ENCODE data around the gene RAB3GAP2. TPM values are rescaled to one million over a fixed set of nuclear protein-coding genes. Genes with fewer than 3 reads are reported as not detected.
"Not testable (repeated sequence)": the region's sequence is repeated elsewhere in the genome, so short reads cannot be mapped to it uniquely, and the experiment has no call there.

Gene RAB3GAP2
- total RNA-seq, 1 experiment from 2014 or later = 27.8 TPM

GRCh38 chr1:220182656-220183055, 89.6 kb downstream of the RAB3GAP2 start:
- no peaks in the 10 kb centered on the region for H3K27me3 ChIP-seq
- H3K27ac ChIP-seq = no peak overlapping the region; the same call in 1 of the 2 replicates
- H3K4me3 ChIP-seq = no peak overlapping the region
- no peak for DNase-seq
- H3K4me1 ChIP-seq = peaks cover 26% of the 10 kb centered on the region
- peaks cover 29% of the 10 kb centered on the region for H3K36me3 ChIP-seq
- H3K9me3 ChIP-seq (replicated peaks) = no peaks in the 10 kb centered on the region

GRCh38 chr1:220182111-220182510, 90.1 kb downstream of the RAB3GAP2 start:
- Histone ChIP-seq H3K27me3 (no peaks in the 10 kb centered on the region), H3K36me3 (peaks cover 29% of the 10 kb centered on the region), H3K4me3 (no peak overlapping the region), H3K4me1 (peaks cover 26% of the 10 kb centered on the region), H3K9me3 (replicated peaks) (no peaks in the 10 kb centered on the region), H3K27ac (no peak overlapping the region; the same call in 1 of the 2 replicates)
- DNase-seq = no peak

- Histone ChIP-seq H3K27ac (no peak overlapping the region), H3K36me3 (peaks cover 28% of the 10 kb centered on the region), H3K9me3 (replicated peaks) (no peaks in the 10 kb centered on the region), H3K27me3 (no peaks in the 10 kb centered on the region), H3K4me3 (no peak overlapping the region), H3K4me1 (no peaks in the 10 kb centered on the region)
- no peak for DNase-seq
Observed at GRCh38 chr1:220176540-220176939, 95.7 kb downstream of the RAB3GAP2 start.

- H3K4me3 ChIP-seq = no peak overlapping the region
- H3K9me3 ChIP-seq (replicated peaks) = no peaks in the 10 kb centered on the region; the same call in 1 of the 2 replicates
- DNase-seq = no peak
Observed at GRCh38 chr1:220170836-220171526, 101.3 kb downstream of the RAB3GAP2 start.

GRCh38 chr1:220169887-220170286, 102.4 kb downstream of the RAB3GAP2 start:
- not testable (repeated sequence) for DNase-seq; H3K4me3 ChIP-seq; H3K4me1 ChIP-seq; H3K27me3 ChIP-seq; H3K27ac ChIP-seq; H3K9me3 ChIP-seq (replicated peaks)
- peaks cover 56% of the 10 kb centered on the region for H3K36me3 ChIP-seq

More at GRCh38 chr1:220170836-220171526, 101.3 kb downstream of the RAB3GAP2 start:
- Histone ChIP-seq H3K27me3 (no peaks in the 10 kb centered on the region), H3K36me3 (peaks cover 45% of the 10 kb centered on the region), H3K27ac (no peak overlapping the region), H3K4me1 (no peaks in the 10 kb centered on the region)

- DNase-seq = no peak
- H3K9me3 ChIP-seq (replicated peaks) = no peaks in the 10 kb centered on the region; the same call in 1 of the 2 replicates
- peaks cover 7% of the 10 kb centered on the region for H3K4me1 ChIP-seq
- no peak overlapping the region for H3K27ac ChIP-seq
- H3K27me3 ChIP-seq = no peaks in the 10 kb centered on the region
- no peak overlapping the region for H3K4me3 ChIP-seq
- peaks cover 51% of the 10 kb centered on the region for H3K36me3 ChIP-seq
Observed at GRCh38 chr1:220166853-220167252, 105.4 kb downstream of the RAB3GAP2 start.

- Histone ChIP-seq H3K9me3 (replicated peaks) (no peaks in the 10 kb centered on the region; the same call in 1 of the 2 replicates), H3K27me3 (no peaks in the 10 kb centered on the region), H3K4me3 (no peak overlapping the region), H3K27ac (no peak overlapping the region), H3K36me3 (peaks cover 42% of the 10 kb centered on the region), H3K4me1 (peaks cover 7% of the 10 kb centered on the region)
- DNase-seq = no peak
Observed at GRCh38 chr1:220164517-220164916, 107.7 kb downstream of the RAB3GAP2 start.

- Histone ChIP-seq H3K9me3 (replicated peaks) (no peaks in the 10 kb centered on the region), H3K27me3 (no peaks in the 10 kb centered on the region), H3K4me1 (peaks cover 7% of the 10 kb centered on the region), H3K27ac (peak overlapping the region; percentile 43; the same call in 1 of the 2 replicates), H3K4me3 (no peak overlapping the region), H3K36me3 (peaks cover 39% of the 10 kb centered on the region)
- DNase-seq = peak; percentile 33 to 76
Observed at GRCh38 chr1:220164116-220164515, 108.1 kb downstream of the RAB3GAP2 start.

- Histone ChIP-seq H3K27me3 (no peaks in the 10 kb centered on the region), H3K36me3 (peaks cover 31% of the 10 kb centered on the region), H3K4me3 (no peak overlapping the region), H3K4me1 (peaks cover 7% of the 10 kb centered on the region), H3K9me3 (replicated peaks) (no peaks in the 10 kb centered on the region), H3K27ac (no peak overlapping the region)
- DNase-seq = no peak
Observed at GRCh38 chr1:220160027-220160426, 112.2 kb downstream of the RAB3GAP2 start.

GRCh38 chr1:220159041-220159440, 113.2 kb downstream of the RAB3GAP2 start:
- Histone ChIP-seq H3K4me1 (peaks cover 4% of the 10 kb centered on the region), H3K36me3 (peaks cover 37% of the 10 kb centered on the region), H3K27ac (no peak overlapping the region)

GRCh38 chr1:220158530-220158929, 113.7 kb downstream of the RAB3GAP2 start:
- not testable (repeated sequence) for H3K4me1 ChIP-seq; H3K27ac ChIP-seq; DNase-seq; H3K27me3 ChIP-seq; H3K4me3 ChIP-seq; H3K9me3 ChIP-seq (replicated peaks)
- H3K36me3 ChIP-seq = peaks cover 39% of the 10 kb centered on the region

More at GRCh38 chr1:220159041-220159440, 113.2 kb downstream of the RAB3GAP2 start:
- H3K27me3 ChIP-seq = no peaks in the 10 kb centered on the region
- no peaks in the 10 kb centered on the region for H3K9me3 ChIP-seq (replicated peaks)
- no peak overlapping the region for H3K4me3 ChIP-seq
- DNase-seq = no peak

GRCh38 chr1:220157738-220158137, 114.5 kb downstream of the RAB3GAP2 start:
- Histone ChIP-seq H3K9me3 (replicated peaks) (no peaks in the 10 kb centered on the region), H3K27me3 (no peaks in the 10 kb centered on the region), H3K4me1 (no peaks in the 10 kb centered on the region), H3K4me3 (no peak overlapping the region), H3K27ac (no peak overlapping the region), H3K36me3 (peaks cover 45% of the 10 kb centered on the region)
- DNase-seq = no peak

- Histone ChIP-seq H3K27ac (no peak overlapping the region), H3K27me3 (no peaks in the 10 kb centered on the region), H3K4me3 (no peak overlapping the region), H3K36me3 (peaks cover 48% of the 10 kb centered on the region), H3K4me1 (no peaks in the 10 kb centered on the region), H3K9me3 (replicated peaks) (no peaks in the 10 kb centered on the region)
- DNase-seq = no peak
Observed at GRCh38 chr1:220156620-220157146, 115.6 kb downstream of the RAB3GAP2 start.

- peaks cover 57% of the 10 kb centered on the region for H3K36me3 ChIP-seq
Observed at GRCh38 chr1:220153147-220153546, 119.1 kb downstream of the RAB3GAP2 start.

GRCh38 chr1:220151454-220151853, 120.8 kb downstream of the RAB3GAP2 start:
- no peak for DNase-seq
- H3K36me3 ChIP-seq = peaks cover 61% of the 10 kb centered on the region

More at GRCh38 chr1:220153147-220153546, 119.1 kb downstream of the RAB3GAP2 start:
- no peak overlapping the region for H3K4me3 ChIP-seq
- H3K27ac ChIP-seq = no peak overlapping the region
- H3K4me1 ChIP-seq = no peaks in the 10 kb centered on the region
- no peaks in the 10 kb centered on the region for H3K27me3 ChIP-seq
- DNase-seq = peak; percentile 13 to 33
- H3K9me3 ChIP-seq (replicated peaks) = no peaks in the 10 kb centered on the region

More at GRCh38 chr1:220151454-220151853, 120.8 kb downstream of the RAB3GAP2 start:
- no peaks in the 10 kb centered on the region for H3K27me3 ChIP-seq
- H3K27ac ChIP-seq = no peak overlapping the region
- H3K4me3 ChIP-seq = no peak overlapping the region
- no peaks in the 10 kb centered on the region for H3K4me1 ChIP-seq
- no peaks in the 10 kb centered on the region for H3K9me3 ChIP-seq (replicated peaks)

Measured in SJCRH30 (cell line).